Caco-2 (cell line): Measurements from ENCODE around the gene ITGB2. TPM values are rescaled to one million over a fixed set of nuclear protein-coding genes. Genes with fewer than 3 reads are reported as not detected.

ENCODE experiments used
- BruUV-seq: library from RNA; stranded (reverse); fragments of 400-500 nt; replicated peaks from 2 replicates; lab custom pipeline; 2021; lab: Mats Ljungman, UMichigan
- CTCF ChIA-PET: fragments of 300-600 bp; sonication (Branson Sonifier 250); formaldehyde crosslinking; loops from one replicate; lab custom pipeline; 2022; ENCODE audit warnings: antibody characterized with exemption; lab: Charles Lee
- POLR2A ChIA-PET: fragments of 300-600 bp; sonication (Branson Sonifier 250); formaldehyde crosslinking; loops from one replicate; lab custom pipeline; 2022; ENCODE audit warnings: antibody characterized with exemption; lab: Charles Lee
- DNase-seq, 2 experiments: peaks; one replicate each; pipeline versions ENCODE4 v3.0.0 to v3.0.0-alpha.2; 2020 to 2022
- H3K27me3 ChIP-seq: replicated peaks from 2 replicates; pipeline ENCODE4 v1.6.0; 2011; ENCODE audit warnings: low read length; ENCODE audit not compliant: control insufficient read depth, insufficient read depth
- H3K36me3 ChIP-seq: 2 replicates; pipeline ENCODE4 v1.5.1; 2011; ENCODE audit warnings: low read length; ENCODE audit not compliant: control insufficient read depth, insufficient read depth
- H3K4me1 ChIP-seq: fragments of 250-450 bp; sonication (Bioruptor Pico); 2 replicates; pipeline ENCODE4 v1.5.1; 2020; ENCODE audit warnings: mild to moderate bottlenecking
- H3K4me3 ChIP-seq: 2 replicates; pipeline ENCODE4 v1.5.1; 2011; ENCODE audit warnings: low read depth, mild to moderate bottlenecking, control low read depth, low read length
- H3K9me3 ChIP-seq: fragments of 250-450 bp; sonication (Bioruptor Pico); 2 replicates; pipeline ENCODE4 v1.5.1; 2020; ENCODE audit warnings: mild to moderate bottlenecking, moderate library complexity
- H3K27ac Mint-ChIP-seq: one replicate; pipeline ENCODE4 v1.8.0; 2022; ENCODE audit warnings: mixed read lengths; ENCODE audit not compliant: unreplicated experiment
- H3K27me3 Mint-ChIP-seq: one replicate; pipeline ENCODE4 v1.8.0; 2022; ENCODE audit warnings: mixed read lengths; ENCODE audit not compliant: insufficient read depth, unreplicated experiment
- H3K36me3 Mint-ChIP-seq: one replicate; pipeline ENCODE4 v1.8.0; 2022; ENCODE audit warnings: mild to moderate bottlenecking, mixed read lengths; ENCODE audit not compliant: insufficient read depth, unreplicated experiment
- H3K4me1 Mint-ChIP-seq: one replicate; pipeline ENCODE4 v1.8.0; 2022; ENCODE audit warnings: low read depth, mixed read lengths; ENCODE audit not compliant: unreplicated experiment
- H3K4me3 Mint-ChIP-seq: one replicate; pipeline ENCODE4 v1.8.0; 2022; ENCODE audit warnings: mild to moderate bottlenecking, moderate library complexity, mixed read lengths; ENCODE audit not compliant: unreplicated experiment
- H3K9me3 Mint-ChIP-seq: one replicate; pipeline ENCODE4 v1.8.0; 2022; ENCODE audit warnings: mixed read lengths; ENCODE audit not compliant: unreplicated experiment
- CTCF ChIP-seq, 2 experiments: fragments of 200-600 bp in 1 of 2; IDR thresholded peaks; 1 replicate in 1 of 2; 2 replicates in 1 of 2; pipeline versions ENCODE4 v1.5.1 to v1.8.0; 2011 to 2022; ENCODE audit warnings: antibody characterized with exemption in 1 of 2, control low read depth in 1 of 2, inconsistent platforms in 1 of 2, low read depth in 1 of 2, low read length in 1 of 2, mild to moderate bottlenecking in 1 of 2, moderate library complexity in 1 of 2; ENCODE audit not compliant: insufficient read depth in 1 of 2, severe bottlenecking in 1 of 2, unreplicated experiment in 1 of 2
- intact Hi-C: fragments of 100-400 bp; cut with micrococcal nuclease; formaldehyde crosslinking; loops from one replicate; pipeline ENCODE4 v1.10.0; 2022; ENCODE audit not compliant: unreplicated experiment
- total RNA-seq: library from RNA; stranded (reverse); gene quantifications from 2 replicates; pipeline ENCODE4 v1.2.3, GENCODE V29; 2022

Gene ITGB2
- total RNA-seq, 1 experiment from 2014 or later = 0.48 TPM

- no peak for DNase-seq
- H3K27me3 Mint-ChIP-seq = no peaks in the 10 kb centered on the region
These were observed 48.5 kb upstream of the ITGB2 start for GRCh38 chr21:44969066-44969670.

GRCh38 chr21:44967082-44968047 lies 46.7 kb upstream of the ITGB2 start:
- no peaks in the 10 kb centered on the region; the same call in none of the 2 replicates for H3K36me3 ChIP-seq

More at GRCh38 chr21:44969066-44969670, 48.5 kb upstream of the ITGB2 start:
- Histone ChIP-seq H3K4me3 (no peak overlapping the region), H3K9me3 (no peaks in the 10 kb centered on the region), H3K4me1 (no peaks in the 10 kb centered on the region), H3K36me3 (no peaks in the 10 kb centered on the region; the same call in 1 of the 2 replicates), H3K27me3 (no peaks in the 10 kb centered on the region)
- Mint-ChIP-seq H3K4me3 (no peak overlapping the region), H3K27ac (no peak overlapping the region), H3K36me3 (peaks cover 45% of the 10 kb centered on the region), H3K4me1 (no peaks in the 10 kb centered on the region), H3K9me3 (no peaks in the 10 kb centered on the region)
- BruUV-seq = no TSS peak
- no peak for TF ChIP-seq CTCF (IDR thresholded peaks at IDR 0.05; ENCODE audit: insufficient read depth in 1 of 2, low read depth in 1 of 2, low read length in 1 of 2, severe bottlenecking in 1 of 2, unreplicated experiment in 1 of 2)
- POLR2A ChIA-PET = no interaction called here
- intact Hi-C loops = no loop called here
- CTCF ChIA-PET = interaction anchor here (1.1 kb wide), 1 partner anchor 171 kb away, joined by 3 read pairs; no protein-coding TSS in a partner anchor

More at GRCh38 chr21:44967082-44968047, 46.7 kb upstream of the ITGB2 start:
- no peaks in the 10 kb centered on the region for H3K4me1 ChIP-seq
- no peak overlapping the region for H3K4me3 Mint-ChIP-seq
- H3K9me3 ChIP-seq = no peaks in the 10 kb centered on the region
- no peaks in the 10 kb centered on the region for H3K27me3 ChIP-seq
- no peak for TF ChIP-seq CTCF (IDR thresholded peaks at IDR 0.05; ENCODE audit: insufficient read depth in 1 of 2, low read depth in 1 of 2, low read length in 1 of 2, severe bottlenecking in 1 of 2, unreplicated experiment in 1 of 2)
- H3K9me3 Mint-ChIP-seq = peaks cover 8% of the 10 kb centered on the region
- H3K4me1 Mint-ChIP-seq = no peaks in the 10 kb centered on the region
- intact Hi-C loops = no loop called here
- H3K27me3 Mint-ChIP-seq = no peaks in the 10 kb centered on the region
- POLR2A ChIA-PET = no interaction called here
- BruUV-seq = no TSS peak
- DNase-seq = no peak
- CTCF ChIA-PET = interaction anchor here (1.8 kb wide), 1 partner anchor 170 kb away, joined by 6 read pairs; no protein-coding TSS in a partner anchor
- H3K4me3 ChIP-seq = no peak overlapping the region
- peaks cover 57% of the 10 kb centered on the region for H3K36me3 Mint-ChIP-seq
- no peak overlapping the region for H3K27ac Mint-ChIP-seq
